Measurements from ENCODE around the gene RNF157.
A peak's percentile ranks its signal among the peaks of the same experiment; 100 is the strongest.

RNF157 gene

GRCh38 chr17:76182016-76182764, 58.1 kb downstream of the RNF157 start:
- H3K27ac ChIP-seq = no peak overlapping the region; the same call in 1 of the 2 replicates
- TF ChIP-seq ZFX (IDR thresholded peaks at IDR 0.05) (no peak), CTCF (conservative IDR thresholded peaks at IDR 0.05) (peak; percentile 93)

- no peak for TF ChIP-seq CTCF (conservative IDR thresholded peaks at IDR 0.05)
- TF ChIP-seq ZFX (IDR thresholded peaks at IDR 0.05) = no peak
- peak overlapping the region; percentile 46 for H3K27ac ChIP-seq
These were observed 60.5 kb downstream of the RNF157 start for GRCh38 chr17:76179496-76180467.

DNA sequence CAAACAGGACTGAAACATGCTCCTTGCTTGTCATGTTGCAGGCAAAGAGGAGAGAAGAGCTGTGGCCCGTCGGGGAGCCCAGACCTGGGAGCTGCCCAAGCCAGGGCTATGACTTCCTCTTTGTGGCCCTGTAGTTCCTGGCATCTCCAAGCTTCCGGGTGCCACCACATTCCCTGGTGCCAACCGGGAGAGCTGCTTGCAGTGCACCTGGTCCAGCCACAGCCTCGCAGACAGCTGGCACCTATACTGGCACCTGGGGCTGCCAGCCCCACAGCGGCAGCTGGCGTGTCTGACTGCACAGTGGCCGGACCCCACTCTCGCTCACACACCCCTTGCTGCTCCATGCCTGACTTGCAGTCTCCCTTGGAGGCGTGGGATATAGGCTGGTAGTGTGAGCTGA, 62.2 kb downstream of the RNF157 start:
- no peak for TF ChIP-seq ZFX (IDR thresholded peaks at IDR 0.05)
- TF ChIP-seq CTCF (conservative IDR thresholded peaks at IDR 0.05) = no peak
- peak overlapping the region; percentile 72 for H3K27ac ChIP-seq

GRCh38 chr17:76176701-76177574, 63.4 kb downstream of the RNF157 start:
- TF ChIP-seq CTCF (conservative IDR thresholded peaks at IDR 0.05) (no peak), ZFX (IDR thresholded peaks at IDR 0.05) (no peak)
- peak overlapping the region; percentile 72 for H3K27ac ChIP-seq

- no peak; the same call in 1 of the 2 replicates for TF ChIP-seq ZFX (IDR thresholded peaks at IDR 0.05)
- no peak for TF ChIP-seq CTCF (conservative IDR thresholded peaks at IDR 0.05)
- peak overlapping the region; percentile 92 for H3K27ac ChIP-seq
These were observed 66.3 kb downstream of the RNF157 start for GRCh38 chr17:76174037-76174436.

DNA sequence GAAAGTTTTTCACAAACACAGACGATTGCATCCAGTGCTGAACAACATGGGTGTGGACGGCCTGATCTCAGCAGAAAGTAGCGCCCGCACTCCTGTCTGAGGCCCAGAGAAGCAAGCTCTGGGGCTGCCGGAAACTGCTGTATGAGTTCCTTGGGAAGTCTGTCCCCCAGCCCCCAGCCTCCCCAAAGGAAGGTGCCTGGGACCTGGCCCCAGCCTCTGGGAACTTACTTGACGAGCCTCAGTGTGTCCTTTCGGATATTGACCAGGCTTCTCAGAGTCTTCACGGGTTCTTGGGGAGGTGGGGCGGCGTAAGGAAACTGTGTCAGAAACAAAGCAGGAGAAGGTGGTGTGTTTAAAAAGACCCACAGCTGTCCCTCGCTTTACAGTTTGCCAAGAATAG, 66.8 kb downstream of the RNF157 start:
- TF ChIP-seq ZFX (IDR thresholded peaks at IDR 0.05) (no peak), CTCF (conservative IDR thresholded peaks at IDR 0.05) (no peak)
- H3K27ac ChIP-seq = peak overlapping the region; percentile 92
